Colonic mucosa (tissue), 4 donors: ENCODE measurements around the gene ATG9A. TPM values are rescaled to one million over a fixed set of nuclear protein-coding genes. Genes with fewer than 3 reads are reported as not detected.
A peak's percentile ranks its signal among the peaks of the same experiment; 100 is the strongest.

Experiments
- DNase-seq: peaks from one replicate; pipeline ENCODE4 v3.0.0-alpha.2; 2020
- H3K27ac ChIP-seq: fragments of 200-600 bp; one replicate; pipeline ENCODE4 v1.8.0; 2021
- H3K27me3 ChIP-seq: fragments of 200-600 bp; one replicate; pipeline ENCODE4 v1.8.0; 2021
- H3K36me3 ChIP-seq: fragments of 200-600 bp; one replicate; pipeline ENCODE4 v1.8.0; 2021
- H3K4me1 ChIP-seq: fragments of 200-600 bp; one replicate; pipeline ENCODE4 v1.8.0; 2021; ENCODE audit warnings: mild to moderate bottlenecking
- H3K4me3 ChIP-seq: fragments of 200-600 bp; one replicate; pipeline ENCODE4 v1.8.0; 2021
- H3K9ac ChIP-seq, 2 donors: one replicate each; pipeline ENCODE4 v1.7.0; 2013; ENCODE audit warnings: control low read depth in 2 of 2, low read depth in 2 of 2, low read length in 2 of 2
- H3K9me3 ChIP-seq: fragments of 200-600 bp; one replicate; pipeline ENCODE4 v1.8.0; 2021
- CTCF ChIP-seq: fragments of 200-600 bp; IDR thresholded peaks from one replicate; pipeline ENCODE4 v1.8.0; 2022; ENCODE audit warnings: antibody characterized with exemption, mild to moderate bottlenecking
- intact Hi-C: fragments of 100-400 bp; cut with DNase I; formaldehyde crosslinking; loops from one replicate; pipeline ENCODE4 v1.14.1; 2022
- total RNA-seq, 2 donors: library from RNA; stranded (reverse); fragmentation: NEBNext Ultra II Directional in 1 of 2; extraction: Animal tissue kit (Norgen Biotek cat#: 25700) in 1 of 2; gene quantifications; one replicate each; pipeline ENCODE4 v1.2.1, GENCODE V29; 2021
- donor health status: healthy.
- donor health status: DM: no; HTN: no; CAD: no.
- donor health status: DM: no; HTN: no; CAD: no.

Gene ATG9A
- total RNA-seq, 2 donors from 2014 or later: 56.4 to 63.8 TPM

GRCh38 chr2:219183151-219183772, 46.2 kb downstream of the ATG9A start:
- no peak overlapping the region for H3K4me3 ChIP-seq
- TF ChIP-seq CTCF: no peak
- H3K9ac ChIP-seq: peak overlapping the region; percentile 3 to 67
- H3K4me1 ChIP-seq: no peaks in the 10 kb centered on the region
- intact Hi-C loops: no loop called here
- H3K36me3 ChIP-seq: peaks cover 15% of the 10 kb centered on the region
- peak overlapping the region; percentile 19 for H3K27ac ChIP-seq
- DNase-seq: peak; percentile 17
- no peaks in the 10 kb centered on the region for H3K27me3 ChIP-seq
- H3K9me3 ChIP-seq: no peaks in the 10 kb centered on the region

GRCh38 chr2:219182331-219183150, 46.9 kb downstream of the ATG9A start:
- no peaks in the 10 kb centered on the region for H3K4me1 ChIP-seq
- H3K9ac ChIP-seq: peak overlapping the region; percentile 3 to 67
- H3K27ac ChIP-seq: peak overlapping the region; percentile 19
- no peak for TF ChIP-seq CTCF
- peak; percentile 29 for DNase-seq
- intact Hi-C loops: no loop called here
- no peaks in the 10 kb centered on the region for H3K27me3 ChIP-seq
- no peaks in the 10 kb centered on the region for H3K9me3 ChIP-seq
- H3K36me3 ChIP-seq: peaks cover 15% of the 10 kb centered on the region
- H3K4me3 ChIP-seq: no peak overlapping the region

GRCh38 chr2:219181531-219181930, 47.9 kb downstream of the ATG9A start:
- H3K9me3 ChIP-seq: no peaks in the 10 kb centered on the region
- H3K9ac ChIP-seq: no peak overlapping the region
- H3K27me3 ChIP-seq: no peaks in the 10 kb centered on the region
- no peak for TF ChIP-seq CTCF
- H3K27ac ChIP-seq: no peak overlapping the region
- no peak overlapping the region for H3K4me3 ChIP-seq
- intact Hi-C loops: no loop called here
- no peaks in the 10 kb centered on the region for H3K4me1 ChIP-seq
- peak; percentile 10 for DNase-seq
- peaks cover 15% of the 10 kb centered on the region for H3K36me3 ChIP-seq

GRCh38 chr2:219180961-219181360, 48.5 kb downstream of the ATG9A start:
- TF ChIP-seq CTCF: no peak
- DNase-seq: peak; percentile 13
- H3K27ac ChIP-seq: no peak overlapping the region
- H3K9ac ChIP-seq: no peak overlapping the region
- intact Hi-C loops: no loop called here
- no peaks in the 10 kb centered on the region for H3K27me3 ChIP-seq
- H3K9me3 ChIP-seq: no peaks in the 10 kb centered on the region
- peaks cover 15% of the 10 kb centered on the region for H3K36me3 ChIP-seq
- H3K4me3 ChIP-seq: no peak overlapping the region
- H3K4me1 ChIP-seq: peaks cover under 1% of the 10 kb centered on the region

GRCh38 chr2:219179601-219180465, 49.6 kb downstream of the ATG9A start:
- peaks cover 8% of the 10 kb centered on the region for H3K4me1 ChIP-seq
- no peak overlapping the region for H3K27ac ChIP-seq
- intact Hi-C loops: loop anchor here (2.0 kb wide), 1 partner anchor 27 kb away; the partner anchor contains the start of gene ZFAND2B
- no peaks in the 10 kb centered on the region for H3K27me3 ChIP-seq
- peak overlapping the region in 1 of 2 donors; percentile 64 for H3K9ac ChIP-seq
- TF ChIP-seq CTCF: no peak
- DNase-seq: peak; percentile 14
- peaks cover 17% of the 10 kb centered on the region for H3K36me3 ChIP-seq
- peak overlapping the region; percentile 76 for H3K4me3 ChIP-seq
- H3K9me3 ChIP-seq: no peaks in the 10 kb centered on the region
